ENCODE results near the gene CDC37L1. TPM values are rescaled to one million over a fixed set of nuclear protein-coding genes. Genes with fewer than 3 reads are reported as not detected.
"Not testable (repeated sequence)": the region's sequence is repeated elsewhere in the genome, so short reads cannot be mapped to it uniquely, and the experiment has no call there.

CDC37L1 gene
- polyA plus RNA-seq (2013, experiment 1 of 2; ENCODE audit: insufficient read length): 16.2 TPM
- polyA plus RNA-seq (2013, experiment 2 of 2; ENCODE audit: insufficient read length): 17.2 TPM

DNA sequence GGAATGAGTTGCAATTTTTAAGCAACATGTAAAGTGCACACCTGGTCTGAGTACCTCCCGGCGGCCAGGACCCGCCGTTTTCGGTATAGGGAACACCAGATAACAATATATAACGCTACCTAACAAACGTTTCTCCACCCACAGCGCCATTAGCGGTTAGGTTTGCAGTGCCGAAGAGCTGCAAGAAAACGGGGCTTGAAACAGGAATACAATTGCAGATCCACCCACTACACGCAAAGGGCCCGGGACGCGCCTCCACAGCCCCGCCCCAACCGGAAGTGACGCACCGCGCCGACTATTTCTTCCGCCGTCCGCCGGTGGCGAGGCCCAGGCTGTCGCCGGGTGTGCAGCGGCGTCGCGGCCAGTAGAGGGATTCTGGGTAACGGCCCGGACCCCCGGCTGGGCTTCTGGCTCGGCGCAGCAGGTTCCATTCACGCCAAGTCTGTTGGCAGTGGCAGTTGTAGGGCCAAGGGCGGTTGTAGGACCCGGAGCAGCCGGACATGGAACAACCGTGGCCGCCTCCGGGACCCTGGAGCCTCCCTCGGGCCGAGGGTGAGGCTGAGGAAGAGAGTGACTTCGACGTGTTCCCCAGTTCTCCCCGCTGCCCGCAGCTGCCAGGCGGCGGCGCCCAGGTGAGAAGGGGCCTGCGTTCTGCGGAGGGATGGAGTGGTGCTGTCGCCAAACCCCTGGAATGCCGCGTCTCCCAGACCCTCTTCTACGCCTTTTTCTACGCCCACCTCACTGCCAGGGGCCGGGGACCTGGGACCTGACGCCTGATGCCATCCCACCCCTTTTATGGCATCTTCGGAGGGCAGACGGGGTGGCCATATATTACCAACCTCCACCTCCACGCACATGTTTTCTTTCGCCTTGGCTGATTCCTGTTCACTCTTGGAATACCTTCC is at the start of gene CDC37L1:
CDC37L1 (plus strand) TSS at position 302 of the 905 bp plus-strand sequence; CDS start at position 501, 199 bp downstream.
- DNase-seq: peak; percentile 97

GRCh38 chr9:4630836-4631235 is 48.5 kb upstream of the CDC37L1 start:
- peak; percentile 46 for DNase-seq

DNA sequence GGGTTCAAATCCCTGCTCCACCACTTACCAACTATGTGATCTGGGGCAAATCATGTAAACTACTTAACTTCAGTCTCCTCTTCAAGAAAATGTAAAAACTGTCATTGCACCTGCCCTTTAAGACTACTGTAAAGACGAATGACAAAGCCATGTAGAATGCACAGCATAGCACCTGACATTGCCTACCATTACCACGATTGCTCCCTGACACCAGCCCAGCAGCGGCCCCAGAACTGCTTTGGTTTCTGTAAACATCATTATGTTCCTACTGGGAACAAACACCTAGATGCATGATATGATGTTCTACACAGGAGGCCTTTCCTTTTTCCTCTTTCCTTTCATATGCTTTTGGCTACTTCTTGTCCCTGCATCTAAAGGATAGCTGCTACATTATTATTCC is 40.4 kb upstream of the CDC37L1 start:
- no peak for DNase-seq

DNA sequence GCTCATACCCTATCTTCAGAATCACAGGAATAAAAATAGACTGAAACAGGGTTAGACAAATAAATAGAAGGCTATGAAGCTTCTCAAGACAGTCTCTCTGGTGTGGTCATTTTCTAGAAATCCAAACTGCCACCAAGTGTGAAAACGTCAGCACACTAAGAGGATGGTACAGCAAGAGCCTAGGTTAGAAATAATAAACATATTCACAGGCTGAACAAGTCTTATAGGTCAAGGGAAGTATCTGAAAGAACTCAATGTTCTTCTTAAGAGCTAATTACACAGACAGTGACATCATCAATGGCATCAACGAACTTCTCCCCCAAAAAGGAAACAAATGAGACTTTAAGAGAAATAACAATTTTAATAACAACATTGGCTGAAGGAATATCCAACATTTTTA is 39.9 kb upstream of the CDC37L1 start:
- DNase-seq: no peak

DNA sequence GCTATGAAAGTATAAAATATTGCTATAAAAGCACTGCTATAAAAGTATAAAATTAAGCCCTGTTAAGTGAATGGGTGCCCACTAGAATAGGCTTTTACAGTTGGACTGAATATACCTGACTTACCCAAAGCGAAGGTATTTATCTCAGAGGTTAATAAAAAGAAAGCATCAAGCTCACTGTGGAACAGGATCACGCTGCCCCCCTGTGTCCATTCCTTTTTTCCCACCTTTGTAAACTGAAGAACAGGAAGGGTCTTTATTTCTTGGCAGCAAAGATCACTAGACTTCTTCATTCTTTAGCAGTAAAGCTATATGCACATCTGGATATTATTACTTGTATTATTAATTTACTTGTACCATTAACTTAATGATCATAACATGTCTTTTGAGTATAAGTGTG is 39.3 kb upstream of the CDC37L1 start:
- DNase-seq: peak; percentile 6

DNA sequence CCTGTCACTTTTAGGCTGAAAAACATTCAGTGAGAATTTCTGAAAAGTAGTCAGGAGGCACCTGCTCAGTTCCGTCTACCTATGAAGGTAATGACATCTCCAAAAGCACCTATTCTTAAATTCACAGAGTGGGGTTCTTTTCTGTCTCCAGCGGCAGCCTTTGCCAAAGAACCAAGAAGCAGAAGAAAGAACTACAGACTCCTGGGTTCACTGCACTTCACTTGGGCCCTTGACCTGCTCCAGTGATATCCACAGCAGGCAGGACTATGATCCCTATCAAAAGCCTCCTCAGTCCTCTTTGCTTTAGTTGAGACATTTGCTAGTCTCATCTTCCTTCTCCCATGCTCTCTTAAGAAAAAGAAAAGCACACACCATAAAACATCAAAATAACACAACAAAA is 37.0 kb upstream of the CDC37L1 start:
- no peak for DNase-seq

DNA sequence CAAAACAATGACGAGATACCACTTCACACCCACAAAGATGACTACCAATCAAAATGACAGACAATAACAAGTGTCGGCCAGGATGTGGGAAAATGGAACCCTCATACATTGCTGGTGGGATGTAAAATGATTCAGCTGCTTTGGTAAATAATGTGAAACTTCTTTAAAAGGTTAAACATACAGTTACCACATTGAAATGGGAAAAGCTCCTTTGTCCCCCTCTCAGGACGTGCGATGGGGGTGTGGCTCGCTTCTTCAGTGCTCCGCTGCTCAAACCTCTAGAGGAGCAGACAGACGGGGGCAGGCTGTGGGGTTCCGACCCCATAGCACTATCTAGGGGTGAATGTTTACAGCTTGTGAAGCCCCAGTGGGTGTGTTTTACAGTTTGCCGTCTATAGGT is 25.3 kb upstream of the CDC37L1 start:
- no peak for DNase-seq

DNA sequence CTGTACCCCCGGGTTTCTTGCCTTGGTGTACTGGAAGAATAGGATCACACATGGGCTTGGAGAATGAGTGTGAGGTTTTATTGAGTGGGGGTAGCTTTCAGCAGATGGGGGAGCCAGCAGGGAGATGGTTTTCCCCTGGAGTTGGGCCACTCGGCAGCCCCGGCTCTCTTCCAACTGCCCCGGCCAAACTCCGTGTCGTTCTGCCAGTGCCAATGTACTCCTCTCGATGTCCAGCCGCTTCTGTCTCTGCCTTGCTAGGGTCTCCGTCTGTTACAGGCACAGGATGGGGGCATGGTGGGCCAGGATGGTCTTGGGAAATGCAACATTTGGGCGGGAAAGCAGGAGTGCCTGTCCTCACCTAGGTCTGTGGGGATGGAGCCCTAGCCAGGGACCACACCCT is 24.8 kb upstream of the CDC37L1 start:
- no peak for DNase-seq

DNA sequence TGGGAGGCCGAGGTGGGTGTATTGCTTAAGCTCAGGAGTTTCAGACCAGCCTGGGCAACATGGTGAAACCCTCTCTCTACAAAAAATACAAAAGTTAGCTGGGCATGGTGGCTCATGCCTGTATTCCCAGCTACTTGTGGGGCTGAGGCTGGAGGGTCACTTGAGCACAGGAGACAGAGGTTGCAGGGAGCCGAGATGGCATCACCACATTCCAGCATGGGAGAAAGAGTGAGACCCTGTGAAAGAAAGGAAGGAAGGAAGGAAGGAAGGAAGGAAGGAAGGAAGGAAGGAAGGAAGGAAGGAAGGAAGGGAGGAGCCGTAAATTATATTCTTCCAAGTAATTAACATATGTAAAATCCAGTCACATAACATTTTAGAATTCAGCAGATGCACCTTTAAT is 23.2 kb upstream of the CDC37L1 start:
- DNase-seq: not testable (repeated sequence)

DNA sequence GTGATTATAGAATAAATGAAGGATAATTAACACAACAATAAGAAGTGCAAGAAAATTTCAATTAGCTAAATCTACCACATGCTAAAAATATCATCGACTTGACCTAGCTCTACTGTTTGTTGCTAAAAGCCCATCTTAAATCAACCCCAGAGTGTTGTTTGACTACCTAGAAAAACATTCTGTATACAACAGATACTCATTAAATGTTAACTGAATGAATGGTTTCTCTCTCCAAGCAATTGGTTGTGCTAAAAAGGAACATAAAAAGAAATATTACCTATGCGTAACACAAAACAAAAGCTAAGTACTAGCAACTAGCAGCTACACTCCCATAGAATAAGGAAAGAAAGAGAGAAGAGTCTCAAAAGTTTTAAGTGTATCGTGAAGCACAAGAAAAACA is 22.7 kb upstream of the CDC37L1 start:
- DNase-seq: no peak

GRCh38 chr9:4657426-4658159 is 21.8 kb upstream of the CDC37L1 start:
- no peak for DNase-seq

GRCh38 chr9:4660665-4661064 is 18.7 kb upstream of the CDC37L1 start:
- not testable (repeated sequence) for DNase-seq

DNA sequence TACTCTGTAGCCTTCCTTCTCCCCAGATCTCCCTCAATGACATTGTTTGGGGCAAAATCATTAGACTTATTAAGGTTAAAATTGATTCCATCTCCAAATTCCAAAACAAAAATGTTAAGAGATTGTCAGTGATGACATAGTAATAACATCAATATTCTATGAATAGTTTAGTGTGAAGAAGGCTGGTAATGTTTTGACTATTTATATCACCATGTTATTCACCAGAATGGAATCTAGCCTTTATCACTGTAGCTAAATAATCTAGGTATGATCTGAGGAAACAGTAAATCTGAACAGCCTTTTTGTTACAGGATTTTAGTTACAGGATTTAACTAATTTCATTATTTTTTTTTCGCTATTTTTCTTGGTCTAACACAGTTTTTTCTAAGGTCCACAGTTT is 18.2 kb upstream of the CDC37L1 start:
- peak; percentile 33 for DNase-seq

DNA sequence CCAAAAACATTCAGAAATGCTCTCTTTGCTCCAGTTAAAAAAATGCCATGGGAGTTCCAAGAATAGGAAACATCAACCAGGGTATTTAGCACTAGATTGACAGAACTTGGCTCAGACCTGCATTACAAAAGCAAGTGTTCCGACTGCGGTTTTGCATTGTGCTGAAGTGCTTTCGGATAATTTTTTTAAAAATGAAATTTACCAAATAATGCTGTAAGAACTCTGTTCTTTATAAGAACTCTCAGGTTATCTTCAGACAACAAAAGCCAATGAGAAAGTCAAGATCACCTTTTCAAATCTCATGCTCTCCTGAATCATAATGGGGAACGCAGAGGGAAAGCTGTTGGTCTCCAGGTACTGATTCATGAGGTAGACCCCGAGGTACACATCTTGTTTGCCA is 17.8 kb upstream of the CDC37L1 start:
- DNase-seq: no peak

DNA sequence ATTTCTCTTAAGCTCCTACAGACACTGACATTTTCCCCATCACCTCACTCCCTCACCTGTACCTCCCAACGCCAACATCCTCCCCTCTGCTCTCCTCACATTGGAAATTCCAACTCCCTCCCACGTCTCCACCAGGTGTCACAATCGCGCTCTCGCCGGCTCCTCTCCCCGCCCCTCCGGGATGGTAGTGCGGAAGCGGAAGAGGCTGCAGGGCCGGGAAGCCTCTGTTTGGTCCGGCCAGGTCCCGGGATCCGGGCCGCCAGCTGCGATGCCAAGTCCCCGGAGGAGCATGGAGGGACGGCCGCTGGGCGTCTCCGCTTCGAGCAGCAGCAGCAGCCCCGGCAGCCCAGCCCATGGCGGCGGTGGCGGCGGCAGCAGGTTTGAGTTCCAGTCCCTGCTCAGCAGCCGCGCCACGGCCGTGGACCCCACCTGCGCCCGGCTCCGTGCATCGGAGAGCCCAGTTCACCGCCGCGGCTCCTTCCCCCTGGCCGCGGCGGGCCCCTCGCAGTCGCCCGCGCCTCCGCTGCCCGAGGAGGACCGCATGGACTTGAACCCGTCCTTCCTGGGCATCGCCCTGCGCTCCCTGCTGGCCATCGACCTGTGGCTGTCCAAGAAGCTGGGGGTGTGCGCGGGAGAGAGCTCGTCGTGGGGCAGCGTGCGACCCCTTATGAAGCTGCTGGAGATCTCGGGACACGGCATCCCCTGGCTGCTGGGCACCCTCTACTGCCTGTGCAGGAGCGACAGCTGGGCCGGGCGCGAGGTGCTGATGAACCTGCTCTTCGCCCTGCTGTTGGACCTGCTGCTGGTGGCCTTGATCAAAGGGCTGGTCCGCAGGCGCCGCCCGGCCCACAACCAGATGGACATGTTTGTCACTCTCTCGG is 17.0 kb upstream of the CDC37L1 start, which contains the start of gene PLPP6:
PLPP6 (plus strand) TSS at position 187 of the 881 bp plus-strand sequence; CDS start at position 269, 82 bp downstream.
- DNase-seq: peak; percentile 78

- no peak for DNase-seq
These were observed 16.2 kb upstream of the CDC37L1 start for GRCh38 chr9:4662989-4663792.

DNA sequence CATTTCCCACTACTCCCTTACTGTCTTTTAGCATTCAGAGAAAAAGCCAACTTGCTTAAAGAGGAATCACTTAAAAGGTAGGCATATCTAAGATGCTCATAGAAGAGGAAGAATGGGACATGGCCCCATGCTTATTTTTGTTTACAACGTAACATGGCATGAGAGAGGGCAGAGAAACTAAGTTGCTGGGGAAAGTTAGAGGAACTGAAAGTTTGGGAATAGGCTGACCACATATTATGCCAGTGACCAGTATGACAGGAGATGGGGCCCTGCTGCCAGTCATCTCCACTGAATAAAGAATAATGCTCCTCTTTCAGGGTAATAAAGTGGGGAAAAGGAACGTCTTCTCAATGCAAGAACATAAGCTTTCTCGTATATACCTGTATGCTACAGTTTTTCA is 15.4 kb upstream of the CDC37L1 start:
- no peak for DNase-seq

GRCh38 chr9:4665357-4665756 is 14.0 kb upstream of the CDC37L1 start:
- DNase-seq: no peak

GRCh38 chr9:4666042-4666699 is 13.2 kb upstream of the CDC37L1 start, which contains the start of gene SPATA6L:
SPATA6L (minus strand) TSS chr9:4666480; CDS start chr9:4666250, 230 bp downstream.
- peak; percentile 39 for DNase-seq

DNA sequence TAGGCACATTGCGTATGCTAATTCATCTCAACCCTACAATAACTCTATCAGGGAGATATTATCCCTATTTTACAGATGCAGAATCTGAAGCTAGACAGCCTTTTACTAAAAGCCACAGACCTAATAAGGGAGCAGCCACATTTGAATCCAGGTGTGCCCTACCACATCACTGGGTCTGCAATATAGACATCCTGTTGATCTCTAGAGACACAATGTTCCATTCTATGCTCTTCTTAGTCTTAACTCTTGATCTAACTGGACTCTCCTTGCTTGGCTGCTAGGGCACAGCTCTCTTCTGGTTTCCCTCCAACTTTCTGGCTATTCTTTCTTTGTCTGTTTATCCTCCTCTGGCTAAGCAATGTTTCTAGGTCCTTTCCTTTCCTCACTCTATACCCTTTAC is 11.7 kb upstream of the CDC37L1 start:
- no peak for DNase-seq

DNA sequence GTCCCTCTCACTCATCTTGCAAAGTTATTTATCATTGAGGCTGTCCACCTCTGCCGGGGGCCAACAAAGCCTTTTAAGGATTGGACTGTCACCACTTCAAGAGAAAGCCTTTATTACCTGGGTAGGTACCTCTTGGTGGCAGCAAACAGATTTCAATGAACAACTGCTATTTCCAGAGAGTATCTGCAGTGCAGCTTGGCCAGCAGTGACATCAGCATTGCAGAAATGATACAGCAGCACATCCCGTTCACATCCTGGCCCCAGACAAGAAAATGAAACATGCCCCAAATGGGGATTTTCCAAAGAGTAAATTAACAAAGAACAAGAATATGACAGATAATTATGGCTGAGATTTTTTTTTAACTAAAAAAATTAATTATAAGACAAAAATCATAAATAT is 10.8 kb upstream of the CDC37L1 start:
- no peak for DNase-seq

Data from fibroblast of skin of scalp (primary cell).